CD4-positive, alpha-beta memory T cell (primary cell): ENCODE measurements around the gene WDPCP. TPM values are rescaled to one million over a fixed set of nuclear protein-coding genes. Genes with fewer than 3 reads are reported as not detected.
"Not testable (repeated sequence)": the region's sequence is repeated elsewhere in the genome, so short reads cannot be mapped to it uniquely, and the experiment has no call there.

Source experiments
- CTCF ChIA-PET: fragments of 350-600 bp; sonication (Branson Sonifier 250); formaldehyde crosslinking; loops from one replicate; lab custom pipeline; 2021; ENCODE audit warnings: inconsistent platforms; ENCODE audit not compliant: partially characterized antibody; lab: Charles Lee
- POLR2A ChIA-PET: fragments of 350-600 bp; sonication (Branson Sonifier 250); formaldehyde crosslinking; loops from one replicate; lab custom pipeline; 2021; ENCODE audit not compliant: partially characterized antibody; lab: Charles Lee
- DNase-seq, 5 donors: peaks; one replicate each; pipeline versions ENCODE4 v3.0.0 to v3.0.0-alpha.2; 2020 to 2022; ENCODE audit warnings: mixed read lengths in 1 of 5
- H3K27ac ChIP-seq: one replicate; pipeline ENCODE4 v1.7.0; 2013; ENCODE audit warnings: low read depth, low read length
- H3K27me3 ChIP-seq: 2 replicates; pipeline ENCODE4 v1.7.0; 2013; ENCODE audit warnings: mild to moderate bottlenecking, low read length, moderate library complexity; ENCODE audit not compliant: insufficient read depth
- H3K36me3 ChIP-seq: 2 replicates; pipeline ENCODE4 v1.7.0; 2013; ENCODE audit warnings: mild to moderate bottlenecking, low read length, moderate library complexity; ENCODE audit not compliant: insufficient read depth
- H3K4me1 ChIP-seq: 2 replicates; pipeline ENCODE4 v1.7.0; 2013; ENCODE audit warnings: mild to moderate bottlenecking, low read length, moderate library complexity; ENCODE audit not compliant: insufficient read depth
- H3K4me3 ChIP-seq, 2 donors: one replicate each; pipeline ENCODE4 v1.7.0; 2013; ENCODE audit warnings: low read length in 2 of 2, mild to moderate bottlenecking in 1 of 2
- H3K9me3 ChIP-seq, 2 donors: one replicate each; pipeline ENCODE4 v1.7.0; 2013; ENCODE audit warnings: low read length in 2 of 2, control low read depth in 1 of 2; ENCODE audit not compliant: control insufficient read depth in 1 of 2
- H3K27ac Mint-ChIP-seq, 7 donors: one replicate each; pipeline ENCODE4 v1.8.0; 2020 to 2021; ENCODE audit warnings: mixed read lengths in 7 of 7, mild to moderate bottlenecking in 6 of 7, inconsistent platforms in 3 of 7, moderate library complexity in 3 of 7
- H3K27me3 Mint-ChIP-seq, 2 donors: one replicate each; pipeline ENCODE4 v1.8.0; 2020 to 2021; ENCODE audit warnings: mixed read lengths in 2 of 2
- H3K36me3 Mint-ChIP-seq, 2 donors: one replicate each; pipeline ENCODE4 v1.8.0; 2020 to 2021; ENCODE audit warnings: mixed read lengths in 2 of 2, inconsistent platforms in 1 of 2, mild to moderate bottlenecking in 1 of 2
- H3K4me1 Mint-ChIP-seq, 4 donors: one replicate each; pipeline ENCODE4 v1.8.0; 2020 to 2021; ENCODE audit warnings: mixed read lengths in 4 of 4, mild to moderate bottlenecking in 1 of 4
- H3K4me3 Mint-ChIP-seq, 8 donors: one replicate each; pipeline ENCODE4 v1.8.0; 2020 to 2021; ENCODE audit warnings: mixed read lengths in 8 of 8, mild to moderate bottlenecking in 7 of 8, moderate library complexity in 6 of 8, inconsistent platforms in 3 of 8
- H3K9me3 Mint-ChIP-seq, 8 donors: one replicate each; pipeline ENCODE4 v1.8.0; 2020 to 2021; ENCODE audit warnings: mixed read lengths in 8 of 8, mild to moderate bottlenecking in 5 of 8, inconsistent platforms in 3 of 8, moderate library complexity in 1 of 8
- intact Hi-C: fragments of 100-400 bp; cut with micrococcal nuclease; formaldehyde crosslinking; loops from one replicate; pipeline ENCODE4 v1.15.1; 2023
- polyA plus RNA-seq, 2 donors: library from polyadenylated mRNA; unstranded; fragments of 300-500 nt; fragmentation: Illumina TruSeq; gene quantifications; one replicate each; pipeline ENCODE4 v1.2.3, GENCODE V29; 2021
- total RNA-seq, 2 experiments: library from RNA; stranded (reverse); gene quantifications; one replicate each; pipeline ENCODE4 v1.2.3, GENCODE V29; 2021

Gene WDPCP
- total and polyA plus RNA-seq, 4 experiments from 2014 or later: 2.9 to 13.2 (median 6.9) TPM

DNA sequence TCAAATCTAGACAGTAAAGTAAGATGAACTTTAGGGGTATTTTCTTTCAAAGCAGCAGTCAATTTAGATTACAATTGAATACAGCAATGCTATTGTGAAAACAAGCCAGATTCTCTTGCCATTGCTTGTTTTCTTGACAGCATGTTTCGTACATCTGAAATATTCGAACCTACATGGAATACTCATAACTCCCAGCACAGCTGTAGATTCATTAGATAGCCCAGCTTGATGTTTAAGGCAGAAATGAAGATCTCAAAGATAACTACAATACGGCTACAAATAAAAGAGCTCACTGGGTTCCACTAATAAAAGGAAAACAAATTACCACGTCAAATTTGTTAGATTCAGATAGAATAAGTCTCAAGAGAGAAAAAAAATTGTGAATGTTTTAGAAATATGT, 208.8 kb downstream of the WDPCP start:
- H3K27ac ChIP-seq: no peak overlapping the region
- H3K27me3 ChIP-seq: no peaks in the 10 kb centered on the region
- H3K9me3 Mint-ChIP-seq: peaks cover 0 to 2% (median 0%) of the 10 kb centered on the region in 8 donors
- H3K4me3 ChIP-seq: no peak overlapping the region
- CTCF ChIA-PET: no interaction called here
- no peaks in the 10 kb centered on the region for H3K27me3 Mint-ChIP-seq
- intact Hi-C loops: no loop called here
- H3K4me3 Mint-ChIP-seq: no peak overlapping the region
- POLR2A ChIA-PET: no interaction called here
- H3K27ac Mint-ChIP-seq: no peak overlapping the region
- no peak for DNase-seq
- H3K9me3 ChIP-seq: no peaks in the 10 kb centered on the region
- peaks cover 31 to 47% of the 10 kb centered on the region in 2 donors for H3K36me3 Mint-ChIP-seq
- H3K36me3 ChIP-seq: no peaks in the 10 kb centered on the region
- no peaks in the 10 kb centered on the region for H3K4me1 Mint-ChIP-seq
- H3K4me1 ChIP-seq: no peaks in the 10 kb centered on the region

DNA sequence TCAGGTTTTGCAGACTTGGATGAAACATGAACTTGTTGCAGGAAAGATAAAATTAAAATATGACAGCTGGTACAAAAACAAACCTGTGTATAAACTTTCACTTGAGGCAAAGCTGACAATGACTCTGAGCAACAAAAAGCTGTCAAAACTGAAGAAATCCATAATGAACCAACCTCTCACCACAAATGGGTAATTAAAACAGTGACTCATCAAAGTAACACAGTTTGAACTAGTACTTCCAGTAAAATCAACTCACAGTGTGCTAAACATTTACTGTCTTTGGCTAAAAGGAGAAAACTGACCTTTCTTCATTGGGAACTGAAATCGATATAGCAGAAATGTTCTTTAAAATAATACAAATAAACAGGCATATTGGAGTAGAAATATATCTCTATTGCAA, 209.7 kb downstream of the WDPCP start:
- no peak overlapping the region for H3K27ac Mint-ChIP-seq
- CTCF ChIA-PET: no interaction called here
- H3K27me3 Mint-ChIP-seq: no peaks in the 10 kb centered on the region
- no peaks in the 10 kb centered on the region for H3K4me1 ChIP-seq
- no peaks in the 10 kb centered on the region for H3K9me3 ChIP-seq
- DNase-seq: no peak
- no peaks in the 10 kb centered on the region for H3K4me1 Mint-ChIP-seq
- peaks cover 29 to 47% of the 10 kb centered on the region in 2 donors for H3K36me3 Mint-ChIP-seq
- peaks cover 0 to 5% (median under 1%) of the 10 kb centered on the region in 8 donors for H3K9me3 Mint-ChIP-seq
- intact Hi-C loops: no loop called here
- H3K4me3 Mint-ChIP-seq: no peak overlapping the region
- H3K27me3 ChIP-seq: no peaks in the 10 kb centered on the region
- H3K27ac ChIP-seq: no peak overlapping the region
- no peak overlapping the region for H3K4me3 ChIP-seq
- POLR2A ChIA-PET: no interaction called here
- no peaks in the 10 kb centered on the region for H3K36me3 ChIP-seq

- H3K9me3 Mint-ChIP-seq: peaks cover 0 to 19% (median 11%) of the 10 kb centered on the region in 8 donors
- ChIA-PET POLR2A (no interaction called here), CTCF (no interaction called here)
- no peaks in the 10 kb centered on the region for H3K4me1 Mint-ChIP-seq
- no peak overlapping the region for H3K27ac ChIP-seq
- no peak overlapping the region for H3K4me3 ChIP-seq
- no peaks in the 10 kb centered on the region for H3K4me1 ChIP-seq
- H3K36me3 Mint-ChIP-seq: peaks cover 25 to 37% of the 10 kb centered on the region in 2 donors
- H3K36me3 ChIP-seq: no peaks in the 10 kb centered on the region
- H3K27ac Mint-ChIP-seq: no peak overlapping the region
- intact Hi-C loops: no loop called here
- no peak overlapping the region for H3K4me3 Mint-ChIP-seq
- no peaks in the 10 kb centered on the region for H3K27me3 Mint-ChIP-seq
- H3K9me3 ChIP-seq: no peaks in the 10 kb centered on the region
- H3K27me3 ChIP-seq: no peaks in the 10 kb centered on the region
- no peak for DNase-seq
Measured at GRCh38 chr2:63374341-63374740, 213.9 kb downstream of the WDPCP start.

DNA sequence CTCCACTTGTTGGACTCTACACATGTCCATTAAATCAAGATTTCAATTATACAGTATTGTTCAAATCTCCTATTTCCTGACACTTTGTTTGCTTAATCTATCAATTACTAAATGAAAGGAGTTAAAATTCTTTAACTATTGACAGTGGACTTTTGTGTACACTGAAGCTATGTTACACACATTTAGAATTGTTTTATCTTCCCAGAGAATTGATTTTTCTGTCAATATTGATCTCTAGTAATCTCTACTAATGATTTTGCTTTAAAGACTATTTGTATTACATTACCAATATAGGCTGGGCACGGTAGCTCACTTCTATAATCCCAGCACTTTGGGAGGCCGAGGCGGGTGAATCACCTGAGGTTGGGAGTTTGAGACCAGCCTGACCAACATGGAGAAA, 215.7 kb downstream of the WDPCP start:
- POLR2A ChIA-PET: interaction anchor here (1.2 kb wide), 1 partner anchor 10 kb away, joined by 3 read pairs; no protein-coding TSS in a partner anchor
- Histone ChIP-seq H3K9me3 (no peaks in the 10 kb centered on the region), H3K27me3 (no peaks in the 10 kb centered on the region), H3K27ac (no peak overlapping the region), H3K36me3 (no peaks in the 10 kb centered on the region), H3K4me3 (no peak overlapping the region), H3K4me1 (no peaks in the 10 kb centered on the region)
- no peaks in the 10 kb centered on the region for H3K27me3 Mint-ChIP-seq
- intact Hi-C loops: no loop called here
- H3K4me3 Mint-ChIP-seq: no peak overlapping the region
- peaks cover 0 to 19% (median 11%) of the 10 kb centered on the region in 8 donors for H3K9me3 Mint-ChIP-seq
- CTCF ChIA-PET: no interaction called here
- H3K27ac Mint-ChIP-seq: no peak overlapping the region
- no peaks in the 10 kb centered on the region for H3K4me1 Mint-ChIP-seq
- no peak for DNase-seq
- H3K36me3 Mint-ChIP-seq: peaks cover 24 to 37% of the 10 kb centered on the region in 2 donors

DNA sequence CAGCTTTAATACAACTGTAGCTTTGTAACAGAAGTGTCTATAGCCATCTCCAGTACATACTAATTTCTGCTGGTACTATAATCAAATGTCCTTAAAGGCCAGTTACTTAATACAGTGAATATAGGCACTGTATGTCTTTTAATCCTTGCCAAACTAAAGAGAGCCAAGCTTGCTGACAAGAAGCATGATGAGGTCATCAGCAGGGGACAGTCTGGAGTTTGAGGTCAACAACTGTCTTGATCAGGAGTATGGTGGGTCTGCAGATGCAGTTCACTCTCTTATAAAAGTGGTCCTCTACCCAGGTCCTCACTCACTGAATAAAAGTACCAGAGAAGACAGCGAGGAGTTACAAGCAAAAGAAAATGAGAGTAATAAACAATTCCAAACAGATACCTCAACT, 219.1 kb downstream of the WDPCP start:
- ChIA-PET POLR2A (no interaction called here), CTCF (no interaction called here)
- Mint-ChIP-seq H3K27ac (no peak overlapping the region), H3K36me3 (peaks cover 20 to 37% of the 10 kb centered on the region in 2 donors), H3K27me3 (no peaks in the 10 kb centered on the region), H3K4me1 (peaks cover 0 to 2% (median 0%) of the 10 kb centered on the region in 4 donors), H3K4me3 (peak overlapping the region in 1 of 8 donors; percentile 13), H3K9me3 (peaks cover 0 to 19% (median 11%) of the 10 kb centered on the region in 8 donors)
- H3K4me1 ChIP-seq: no peaks in the 10 kb centered on the region
- H3K9me3 ChIP-seq: no peaks in the 10 kb centered on the region
- no peaks in the 10 kb centered on the region for H3K36me3 ChIP-seq
- H3K27ac ChIP-seq: no peak overlapping the region
- no peak for DNase-seq
- no peaks in the 10 kb centered on the region for H3K27me3 ChIP-seq
- intact Hi-C loops: no loop called here
- H3K4me3 ChIP-seq: no peak overlapping the region

DNA sequence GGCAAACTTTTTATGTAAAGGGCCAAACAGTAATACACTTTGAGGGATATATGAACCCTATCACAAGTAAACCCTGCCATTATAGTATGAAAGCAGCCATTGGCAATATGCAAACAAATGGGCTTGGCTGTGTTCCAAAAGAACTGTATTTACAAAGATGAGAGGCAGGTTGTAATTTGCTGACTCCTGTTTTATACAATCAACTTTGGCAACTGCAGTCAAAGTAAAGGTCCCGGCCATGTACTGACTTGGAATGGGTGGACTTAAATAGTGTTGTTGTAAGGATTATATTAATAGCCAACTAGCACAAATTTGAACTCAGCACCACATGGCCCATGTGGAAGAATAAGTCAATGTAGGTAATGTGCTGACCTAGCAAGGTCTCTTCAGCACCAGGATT, 223.4 kb downstream of the WDPCP start:
- no peak overlapping the region for H3K27ac Mint-ChIP-seq
- no peaks in the 10 kb centered on the region for H3K36me3 ChIP-seq
- intact Hi-C loops: no loop called here
- CTCF ChIA-PET: no interaction called here
- POLR2A ChIA-PET: no interaction called here
- H3K9me3 Mint-ChIP-seq: peaks cover 0 to 2% (median 0%) of the 10 kb centered on the region in 8 donors
- H3K9me3 ChIP-seq: no peaks in the 10 kb centered on the region
- no peak overlapping the region for H3K27ac ChIP-seq
- no peak for DNase-seq
- H3K27me3 Mint-ChIP-seq: no peaks in the 10 kb centered on the region
- H3K4me1 Mint-ChIP-seq: peaks cover 2 to 9% (median 4%) of the 10 kb centered on the region in 4 donors
- H3K4me3 ChIP-seq: no peak overlapping the region
- no peaks in the 10 kb centered on the region for H3K27me3 ChIP-seq
- peaks cover 7 to 10% of the 10 kb centered on the region in 2 donors for H3K36me3 Mint-ChIP-seq
- no peak overlapping the region for H3K4me3 Mint-ChIP-seq
- no peaks in the 10 kb centered on the region for H3K4me1 ChIP-seq

DNA sequence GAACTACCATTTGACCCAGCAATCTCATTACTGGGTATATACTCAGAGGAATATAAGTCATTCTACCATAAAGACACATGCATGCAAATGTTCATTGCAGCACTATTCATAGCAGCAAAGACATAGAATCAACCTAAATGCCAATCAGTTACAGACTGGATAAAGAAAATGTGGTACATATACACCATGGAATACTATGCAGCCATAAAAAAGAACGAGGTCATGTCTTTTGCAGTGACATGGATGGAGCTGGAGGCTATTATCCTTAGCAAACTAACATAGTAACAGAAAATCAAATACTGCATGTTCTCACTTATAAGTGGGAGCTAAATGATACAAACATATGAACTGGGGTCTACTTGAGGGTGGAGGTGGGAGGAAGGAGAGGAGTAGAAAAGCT, 230.6 kb downstream of the WDPCP start:
- H3K27ac ChIP-seq, H3K4me1 Mint-ChIP-seq, H3K27me3 Mint-ChIP-seq, H3K27me3 ChIP-seq, H3K4me3 Mint-ChIP-seq, H3K9me3 ChIP-seq, H3K36me3 ChIP-seq, DNase-seq, H3K4me1 ChIP-seq, H3K4me3 ChIP-seq, H3K27ac Mint-ChIP-seq, POLR2A ChIA-PET, intact Hi-C loops: not testable (repeated sequence)
- H3K9me3 Mint-ChIP-seq: peaks cover 4 to 42% (median 33%) of the 10 kb centered on the region in 8 donors
- peaks cover 29 to 49% of the 10 kb centered on the region in 2 donors for H3K36me3 Mint-ChIP-seq
- CTCF ChIA-PET: interaction anchor here (1.1 kb wide), 1 partner anchor 10 kb away, joined by 3 read pairs; no protein-coding TSS in a partner anchor
